Osteoblast (primary cell): Measurements from ENCODE around the gene RNF167. TPM values are rescaled to one million over a fixed set of nuclear protein-coding genes. Genes with fewer than 3 reads are reported as not detected.
A peak's percentile ranks its signal among the peaks of the same experiment; 100 is the strongest.

Experiments
- DNase-seq: peaks from one replicate; pipeline ENCODE4 v3.0.0; 2011; ENCODE audit warnings: low spot score, mixed read lengths; ENCODE audit not compliant: insufficient read length; ENCODE audit errors: missing footprints
- H2AFZ ChIP-seq: 2 replicates; pipeline ENCODE4 v1.6.0; 2011; ENCODE audit warnings: mild to moderate bottlenecking, low read length
- H3K27ac ChIP-seq: 2 replicates; pipeline ENCODE4 v1.5.1; 2011; ENCODE audit warnings: mild to moderate bottlenecking, low read depth, low read length, moderate library complexity
- H3K27me3 ChIP-seq: 2 replicates; pipeline ENCODE4 v1.6.0; 2012; ENCODE audit warnings: mild to moderate bottlenecking, control low read depth, inconsistent platforms, low read length, moderate library complexity; ENCODE audit not compliant: insufficient read depth
- H3K36me3 ChIP-seq: 2 replicates; pipeline ENCODE4 v1.5.1; 2011; ENCODE audit warnings: mild to moderate bottlenecking, low read length, control low read depth, moderate library complexity; ENCODE audit not compliant: insufficient read depth
- H3K4me1 ChIP-seq: 2 replicates; pipeline ENCODE4 v1.5.1; 2011; ENCODE audit warnings: mild to moderate bottlenecking, low read length, control low read depth, moderate library complexity; ENCODE audit not compliant: insufficient read depth
- H3K4me2 ChIP-seq: 2 replicates; pipeline ENCODE4 v1.6.0; 2011; ENCODE audit warnings: mild to moderate bottlenecking, low read length; ENCODE audit not compliant: insufficient read depth
- H3K4me3 ChIP-seq: fragments of 200-600 bp; sonication (generic); 3 replicates; pipeline ENCODE4 v1.5.1; 2012; ENCODE audit warnings: mild to moderate bottlenecking, low read length, inconsistent platforms; ENCODE audit not compliant: insufficient read depth
- H3K79me2 ChIP-seq: 2 replicates; pipeline ENCODE4 v1.6.0; 2012; ENCODE audit warnings: mild to moderate bottlenecking, low read length, control low read depth, inconsistent platforms; ENCODE audit not compliant: insufficient read depth
- H3K9me3 ChIP-seq: 2 replicates; pipeline ENCODE4 v1.5.1; 2011; ENCODE audit warnings: low read depth, low read length, control low read depth
- H4K20me1 ChIP-seq: 2 replicates; pipeline ENCODE4 v1.6.0; 2012; ENCODE audit warnings: mild to moderate bottlenecking, low read length, control low read depth; ENCODE audit not compliant: insufficient read depth
- CTCF ChIP-seq: IDR thresholded peaks from 2 replicates; pipeline ENCODE4 v1.5.1; 2011; ENCODE audit warnings: mild to moderate bottlenecking, low read depth, low read length, moderate library complexity; ENCODE audit errors: extremely low read depth
- total RNA-seq: library from RNA; depleted of rRNA; stranded (reverse); fragments of >200 nt; gene quantifications from 2 replicates; pipeline ENCODE4 v1.2.3, GENCODE V29; 2012

The RNF167 gene
- total RNA-seq, 1 donor: 25.3 TPM

- Histone ChIP-seq H3K4me1 (peaks cover 54% of the 10 kb centered on the region), H3K9me3 (no peaks in the 10 kb centered on the region), H3K27ac (peak overlapping the region; percentile 72), H3K79me2 (peaks cover 38% of the 10 kb centered on the region), H4K20me1 (peaks cover 34% of the 10 kb centered on the region), H3K36me3 (peaks cover 23% of the 10 kb centered on the region), H3K4me2 (peak overlapping the region; percentile 97), H3K4me3 (peak overlapping the region; percentile 96), H3K27me3 (no peaks in the 10 kb centered on the region), H2AFZ (peak overlapping the region; percentile 84)
- TF ChIP-seq CTCF: no peak
- peak; percentile 94 for DNase-seq
These were observed 9.4 kb downstream of the RNF167 start for GRCh38 chr17:4949321-4950074.

GRCh38 chr17:4950075-4950745 lies 10.1 kb downstream of the RNF167 start:
- Histone ChIP-seq H3K4me2 (peak overlapping the region; percentile 68), H3K27ac (peak overlapping the region; percentile 17), H3K4me3 (peak overlapping the region; percentile 96), H3K27me3 (no peaks in the 10 kb centered on the region), H3K36me3 (peaks cover 17% of the 10 kb centered on the region), H2AFZ (peak overlapping the region; percentile 68), H3K79me2 (peaks cover 31% of the 10 kb centered on the region), H3K9me3 (no peaks in the 10 kb centered on the region), H4K20me1 (peaks cover 27% of the 10 kb centered on the region), H3K4me1 (peaks cover 47% of the 10 kb centered on the region)
- peak; percentile 94 for DNase-seq
- TF ChIP-seq CTCF: no peak

- H3K4me2 ChIP-seq: peak within 1 kb of the TSS; percentile 68
- no peak for TF ChIP-seq CTCF
These were observed 10.7 kb downstream of the RNF167 start, which contains the start of gene ENO3 for GRCh38 chr17:4950746-4951204. TSS of gene ENO3 (plus strand) at chr17:4951119. CDS start at chr17:4951830, 711 bp downstream.

GRCh38 chr17:4951486-4951885 lies 11.4 kb downstream of the RNF167 start:
- no peak overlapping the region for H3K27ac ChIP-seq
- H2AFZ ChIP-seq: no peak overlapping the region
- no peak for TF ChIP-seq CTCF
- H3K4me1 ChIP-seq: peaks cover 34% of the 10 kb centered on the region
- H3K27me3 ChIP-seq: no peaks in the 10 kb centered on the region
- no peak overlapping the region for H3K4me2 ChIP-seq
- H3K9me3 ChIP-seq: no peaks in the 10 kb centered on the region
- H4K20me1 ChIP-seq: peaks cover 14% of the 10 kb centered on the region
- H3K4me3 ChIP-seq: no peak overlapping the region
- H3K36me3 ChIP-seq: peaks cover 5% of the 10 kb centered on the region
- peaks cover 18% of the 10 kb centered on the region for H3K79me2 ChIP-seq
- peak; percentile 43 for DNase-seq

More at GRCh38 chr17:4950746-4951204, 10.7 kb downstream of the RNF167 start, which contains the start of gene ENO3:
- H3K27ac ChIP-seq: peak within 1 kb of the TSS; percentile 17
- no peaks in the 10 kb centered on the region for H3K27me3 ChIP-seq
- H3K9me3 ChIP-seq: no peaks in the 10 kb centered on the region
- H3K4me3 ChIP-seq: peak within 1 kb of the TSS; percentile 96
- peaks cover 21% of the 10 kb centered on the region for H4K20me1 ChIP-seq
- H2AFZ ChIP-seq: peak within 1 kb of the TSS; percentile 68
- peaks cover 12% of the 10 kb centered on the region for H3K36me3 ChIP-seq
- peaks cover 25% of the 10 kb centered on the region for H3K79me2 ChIP-seq
- peaks cover 41% of the 10 kb centered on the region for H3K4me1 ChIP-seq
- peak; percentile 58 for DNase-seq
